Stimulated activated naive CD4-positive, alpha-beta T cell (primary cell): ENCODE measurements around the gene KLHL2.

Experiments
- DNase-seq, 6 experiments: peaks; one replicate each; lab custom pipeline; 2025; lab: John Stamatoyannopoulos, UW

The KLHL2 gene

GRCh38 chr4:165368114-165368513, 160.8 kb downstream of the KLHL2 start:
- no peak for DNase-seq

GRCh38 chr4:165368567-165368966, 161.2 kb downstream of the KLHL2 start:
- DNase-seq, result no peak

- DNase-seq, result no peak
These were observed 162.2 kb downstream of the KLHL2 start for GRCh38 chr4:165369522-165369921.

GRCh38 chr4:165370530-165370929, 163.2 kb downstream of the KLHL2 start:
- no peak for DNase-seq
